GM10847 (cell line): Measurements from ENCODE around the gene SLC35E1.

Experiments used
- POLR2A ChIP-seq: IDR thresholded peaks from 2 replicates; pipeline ENCODE4 v1.6.1; 2011; ENCODE audit not compliant: insufficient read length; ENCODE audit errors: extremely low read depth

SLC35E1 gene

GRCh38 chr19:16572332-16573211 lies at the start of gene SLC35E1:
Gene SLC35E1, minus strand, starts transcription at chr19:16572415. Its CDS starts 51 bp downstream, at chr19:16572364.
- TF ChIP-seq POLR2A: peak; percentile 70

- no peak for TF ChIP-seq POLR2A
These were observed 49.1 kb upstream of the SLC35E1 start for GRCh38 chr19:16621165-16621800.

GRCh38 chr19:16620584-16620983 lies 48.4 kb upstream of the SLC35E1 start:
- TF ChIP-seq POLR2A: no peak

GRCh38 chr19:16620018-16620417 lies 47.8 kb upstream of the SLC35E1 start:
- no peak for TF ChIP-seq POLR2A

- TF ChIP-seq POLR2A: no peak
These were observed 47.2 kb upstream of the SLC35E1 start for GRCh38 chr19:16619457-16619856.

GRCh38 chr19:16618248-16618647 lies 46.0 kb upstream of the SLC35E1 start:
- TF ChIP-seq POLR2A: no peak

- no peak for TF ChIP-seq POLR2A
These were observed 43.6 kb upstream of the SLC35E1 start for GRCh38 chr19:16615808-16616207.

- no peak for TF ChIP-seq POLR2A
These were observed 42.7 kb upstream of the SLC35E1 start for GRCh38 chr19:16614941-16615340.

GRCh38 chr19:16613841-16614240 lies 41.6 kb upstream of the SLC35E1 start:
- no peak for TF ChIP-seq POLR2A

- TF ChIP-seq POLR2A: no peak
These were observed 40.4 kb upstream of the SLC35E1 start for GRCh38 chr19:16612636-16613035.

- TF ChIP-seq POLR2A: no peak
These were observed 38.9 kb upstream of the SLC35E1 start for GRCh38 chr19:16611121-16611520.

GRCh38 chr19:16609511-16610200 lies 37.4 kb upstream of the SLC35E1 start:
- no peak for TF ChIP-seq POLR2A

- TF ChIP-seq POLR2A: no peak
These were observed 36.1 kb upstream of the SLC35E1 start for GRCh38 chr19:16608290-16608739.

GRCh38 chr19:16607819-16608218 lies 35.6 kb upstream of the SLC35E1 start:
- no peak for TF ChIP-seq POLR2A

- no peak for TF ChIP-seq POLR2A
These were observed 33.4 kb upstream of the SLC35E1 start for GRCh38 chr19:16605553-16605994.

GRCh38 chr19:16605115-16605514 lies 32.9 kb upstream of the SLC35E1 start:
- no peak for TF ChIP-seq POLR2A
